Activated T-helper 1 cell treated with anti-CD3 and anti-CD28 coated beads, Interleukin-12 subunit alpha, Interleukin-12 subunit beta, Interleukin-2, Interleukin-4 antibody, amounts not matched to agents 30 ng/mL and 10 ng/mL and 1 ng/mL, durations not matched to agents 14 hours and 24 hours and 36 hours (primary cell): ENCODE data around the gene NDUFS6. TPM values are rescaled to one million over a fixed set of nuclear protein-coding genes. Genes with fewer than 3 reads are reported as not detected.
"Not testable (repeated sequence)": the region's sequence is repeated elsewhere in the genome, so short reads cannot be mapped to it uniquely, and the experiment has no call there.

Experiments
- DNase-seq: peaks from one replicate; pipeline ENCODE4 v3.0.0; 2021; ENCODE audit warnings: low spot score
- H3K27ac Mint-ChIP-seq: one replicate; pipeline ENCODE4 v1.8.0; 2021; ENCODE audit warnings: mild to moderate bottlenecking, mixed read lengths
- H3K27me3 Mint-ChIP-seq: one replicate; pipeline ENCODE4 v1.8.0; 2022; ENCODE audit warnings: mild to moderate bottlenecking, moderate library complexity, mixed read lengths; ENCODE audit not compliant: insufficient read depth
- H3K36me3 Mint-ChIP-seq: one replicate; pipeline ENCODE4 v1.8.0; 2021; ENCODE audit warnings: low read depth, mixed read lengths
- H3K4me1 Mint-ChIP-seq: one replicate; pipeline ENCODE4 v1.8.0; 2021; ENCODE audit warnings: low read depth, mixed read lengths
- H3K4me3 Mint-ChIP-seq: one replicate; pipeline ENCODE4 v1.8.0; 2021; ENCODE audit warnings: mild to moderate bottlenecking, moderate library complexity, mixed read lengths
- H3K9me3 Mint-ChIP-seq: one replicate; pipeline ENCODE4 v1.8.0; 2021; ENCODE audit warnings: mixed read lengths
- intact Hi-C: fragments of 100-400 bp; cut with micrococcal nuclease; formaldehyde crosslinking; loops from one replicate; pipeline ENCODE4 v1.15.1; 2024
- total RNA-seq: library from RNA; stranded (reverse); gene quantifications from 2 replicates; pipeline ENCODE4 v1.2.3, GENCODE V29; 2022

NDUFS6 gene
- total RNA-seq, 1 donor from 2014 or later: 40.3 TPM

- H3K9me3 Mint-ChIP-seq: no peaks in the 10 kb centered on the region
- no peaks in the 10 kb centered on the region for H3K4me1 Mint-ChIP-seq
- H3K27ac Mint-ChIP-seq: no peak overlapping the region
- intact Hi-C loops: no loop called here
- DNase-seq: no peak
- no peak overlapping the region for H3K4me3 Mint-ChIP-seq
- no peaks in the 10 kb centered on the region for H3K27me3 Mint-ChIP-seq
- no peaks in the 10 kb centered on the region for H3K36me3 Mint-ChIP-seq
Measured at GRCh38 chr5:1842004-1842819, 41.0 kb downstream of the NDUFS6 start.

DNA sequence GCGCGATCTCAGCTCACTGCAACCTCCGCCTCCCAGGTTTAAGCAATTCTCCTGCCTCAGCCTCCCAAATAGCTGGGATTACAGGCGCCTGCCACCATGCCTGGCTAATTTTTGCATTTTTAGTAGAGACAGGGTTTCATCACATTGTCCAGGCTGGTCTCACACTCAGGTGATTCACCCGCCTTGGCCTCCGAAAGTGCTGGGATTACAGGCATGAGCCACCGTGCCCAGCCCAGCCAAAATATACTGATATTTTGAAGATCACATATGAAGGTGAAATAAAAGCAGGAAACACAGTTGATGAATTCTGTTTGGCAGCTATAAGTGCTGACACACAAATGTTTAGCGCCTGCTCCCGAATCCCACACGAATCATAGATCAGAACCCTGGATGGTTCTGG, 42.6 kb downstream of the NDUFS6 start:
- DNase-seq, H3K36me3 Mint-ChIP-seq, H3K27me3 Mint-ChIP-seq, H3K9me3 Mint-ChIP-seq, H3K4me3 Mint-ChIP-seq, H3K27ac Mint-ChIP-seq, intact Hi-C loops, H3K4me1 Mint-ChIP-seq: not testable (repeated sequence)

DNA sequence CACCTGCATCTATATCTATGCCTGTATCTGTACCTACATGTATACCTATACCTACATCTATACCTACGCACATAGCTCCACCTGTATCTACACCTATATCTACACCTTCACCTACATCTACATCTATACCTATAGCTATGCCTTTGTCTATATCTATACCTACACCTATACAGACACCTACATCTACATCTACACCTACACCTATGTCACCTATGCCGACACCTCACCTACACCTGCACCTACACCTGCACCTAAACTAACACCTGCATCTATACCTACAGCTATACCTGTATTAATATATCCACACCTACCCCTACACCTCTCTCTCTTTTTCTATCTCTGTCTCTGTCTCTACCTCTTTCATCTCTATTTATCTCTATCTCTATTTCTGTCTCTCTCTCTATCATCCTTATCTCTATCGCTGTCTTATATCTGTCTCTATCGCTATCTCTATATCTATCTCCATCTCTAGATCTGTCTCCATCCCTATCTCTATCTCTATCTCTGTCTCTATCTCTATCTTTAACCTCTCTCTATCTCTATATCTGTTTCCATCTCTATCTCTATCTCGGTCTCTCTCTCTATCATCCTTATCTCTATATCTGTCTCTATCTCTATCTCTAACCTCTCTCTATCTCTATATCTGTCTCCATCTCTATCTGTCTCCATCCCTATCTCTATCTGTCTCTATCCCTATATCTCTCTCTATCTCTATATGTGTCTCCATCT, 43.7 kb downstream of the NDUFS6 start:
- Mint-ChIP-seq H3K27ac (no peak overlapping the region), H3K27me3 (peaks cover 5% of the 10 kb centered on the region), H3K36me3 (no peaks in the 10 kb centered on the region), H3K4me3 (no peak overlapping the region), H3K4me1 (no peaks in the 10 kb centered on the region), H3K9me3 (no peaks in the 10 kb centered on the region)
- intact Hi-C loops: no loop called here
- DNase-seq: no peak

GRCh38 chr5:1845696-1846095, 44.5 kb downstream of the NDUFS6 start:
- Mint-ChIP-seq H3K4me3 (no peak overlapping the region), H3K27ac (no peak overlapping the region), H3K27me3 (peaks cover 6% of the 10 kb centered on the region), H3K36me3 (no peaks in the 10 kb centered on the region), H3K9me3 (no peaks in the 10 kb centered on the region), H3K4me1 (no peaks in the 10 kb centered on the region)
- intact Hi-C loops: no loop called here
- no peak for DNase-seq

GRCh38 chr5:1846583-1846982, 45.4 kb downstream of the NDUFS6 start:
- Mint-ChIP-seq H3K9me3 (no peaks in the 10 kb centered on the region), H3K27ac (no peak overlapping the region), H3K4me3 (no peak overlapping the region), H3K4me1 (no peaks in the 10 kb centered on the region), H3K36me3 (no peaks in the 10 kb centered on the region), H3K27me3 (peaks cover 13% of the 10 kb centered on the region)
- intact Hi-C loops: no loop called here
- DNase-seq: no peak

DNA sequence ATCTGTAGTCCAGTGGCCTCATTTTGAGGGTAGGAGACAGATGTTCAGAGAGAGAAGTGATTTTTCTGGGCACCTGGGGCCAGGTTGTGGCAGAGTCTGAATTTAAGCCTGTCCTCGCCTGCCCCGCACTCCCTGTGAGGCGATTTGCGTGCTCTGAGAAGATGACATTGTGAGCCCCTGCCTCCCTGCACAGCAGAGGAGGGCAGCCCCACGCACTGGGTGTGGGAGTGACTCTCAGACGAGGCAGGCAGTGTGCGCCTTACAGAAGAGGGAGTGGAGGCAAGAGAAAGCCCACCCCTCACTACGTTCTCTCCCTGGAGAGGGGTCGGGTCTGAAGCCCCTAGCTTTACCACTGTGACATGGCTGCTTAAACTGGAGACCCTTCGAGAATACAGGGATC, 45.8 kb downstream of the NDUFS6 start:
- intact Hi-C loops: no loop called here
- H3K4me1 Mint-ChIP-seq: no peaks in the 10 kb centered on the region
- H3K27me3 Mint-ChIP-seq: peaks cover 18% of the 10 kb centered on the region

GRCh38 chr5:1847611-1848010, 46.4 kb downstream of the NDUFS6 start:
- intact Hi-C loops: no loop called here
- Mint-ChIP-seq H3K27me3 (peaks cover 20% of the 10 kb centered on the region), H3K36me3 (no peaks in the 10 kb centered on the region), H3K4me1 (no peaks in the 10 kb centered on the region), H3K4me3 (no peak overlapping the region), H3K27ac (no peak overlapping the region), H3K9me3 (no peaks in the 10 kb centered on the region)
- DNase-seq: no peak

More for the DNA sequence above, 45.8 kb downstream of the NDUFS6 start:
- Mint-ChIP-seq H3K9me3 (no peaks in the 10 kb centered on the region), H3K27ac (no peak overlapping the region), H3K36me3 (no peaks in the 10 kb centered on the region), H3K4me3 (no peak overlapping the region)
- no peak for DNase-seq

DNA sequence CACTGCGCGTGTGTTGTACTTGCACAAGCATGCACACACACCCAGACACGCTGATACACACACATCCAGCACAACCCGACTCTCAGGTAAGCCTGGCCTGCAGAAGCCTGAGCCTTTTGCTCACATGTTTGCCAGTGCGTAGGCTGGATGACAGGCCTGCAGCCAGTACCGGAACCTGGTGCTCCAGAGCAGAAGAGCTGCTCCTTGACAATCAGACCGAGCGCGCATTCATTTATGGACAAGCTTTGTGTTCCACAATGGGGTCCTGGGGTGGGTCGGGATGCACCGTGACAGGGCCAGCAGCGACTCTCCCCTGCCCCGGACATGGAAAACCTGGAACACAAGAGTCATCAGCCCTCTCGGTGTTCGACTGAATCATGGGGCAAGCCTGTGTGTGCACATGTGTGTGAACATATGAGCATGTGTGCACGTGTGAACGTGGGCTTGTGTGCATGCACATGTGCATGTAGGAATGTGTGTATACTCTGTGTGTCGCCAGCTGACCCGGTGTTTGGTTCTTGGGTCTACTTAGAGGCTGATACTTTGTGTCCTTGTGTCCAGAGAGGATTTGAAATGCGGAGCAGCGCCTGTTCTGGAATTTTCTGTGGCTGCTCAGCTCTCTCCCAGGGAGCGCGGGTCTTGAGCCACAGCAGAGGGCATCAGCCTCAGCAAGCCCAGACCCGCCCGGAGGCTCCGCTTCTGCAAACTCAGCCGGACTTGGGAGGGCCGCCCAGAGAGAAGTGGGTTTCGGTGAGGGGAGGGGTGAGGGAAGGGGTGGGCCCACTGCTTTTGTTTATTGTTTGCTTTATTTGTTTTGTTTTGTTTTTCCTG, 49.3 kb downstream of the NDUFS6 start:
- no peak overlapping the region for H3K4me3 Mint-ChIP-seq
- no peaks in the 10 kb centered on the region for H3K9me3 Mint-ChIP-seq
- DNase-seq: no peak
- no peaks in the 10 kb centered on the region for H3K36me3 Mint-ChIP-seq
- H3K27ac Mint-ChIP-seq: no peak overlapping the region
- no peaks in the 10 kb centered on the region for H3K4me1 Mint-ChIP-seq
- H3K27me3 Mint-ChIP-seq: peaks cover 33% of the 10 kb centered on the region
- intact Hi-C loops: no loop called here

GRCh38 chr5:1851290-1851934, 50.2 kb downstream of the NDUFS6 start:
- Mint-ChIP-seq H3K9me3 (no peaks in the 10 kb centered on the region), H3K36me3 (no peaks in the 10 kb centered on the region), H3K27ac (no peak overlapping the region), H3K27me3 (peaks cover 40% of the 10 kb centered on the region), H3K4me3 (no peak overlapping the region), H3K4me1 (no peaks in the 10 kb centered on the region)
- intact Hi-C loops: no loop called here
- DNase-seq: no peak

DNA sequence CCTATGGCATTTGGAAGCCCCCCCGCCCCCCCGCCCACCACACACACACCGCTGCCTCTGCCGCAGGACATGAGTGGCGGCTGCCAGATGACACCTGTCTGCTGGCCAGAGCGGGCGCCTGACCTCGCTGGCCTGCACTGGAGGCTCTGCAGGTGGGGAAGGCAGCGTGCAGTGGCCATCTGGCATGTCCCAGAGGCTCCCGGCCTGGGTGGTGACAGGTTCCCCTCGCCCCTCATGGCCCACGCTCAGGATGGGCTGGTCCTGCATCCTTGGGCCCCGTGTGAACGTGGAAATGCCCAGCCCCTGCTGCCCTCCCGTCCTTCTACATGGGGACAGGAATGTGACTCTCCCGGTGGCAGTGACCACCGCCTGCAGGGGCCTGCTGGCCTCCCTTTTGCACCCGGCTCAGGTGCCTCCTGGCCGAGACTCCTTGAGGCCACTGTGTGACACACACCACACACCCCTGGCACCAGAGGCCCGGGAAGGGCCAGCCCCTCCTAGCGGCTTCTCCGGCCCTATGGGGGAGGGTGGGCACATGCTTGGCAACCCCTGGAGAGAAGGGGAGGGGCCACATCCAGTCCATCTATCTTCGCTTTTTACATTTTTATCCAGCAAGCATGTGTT, 51.2 kb downstream of the NDUFS6 start:
- no peak for DNase-seq
- Mint-ChIP-seq H3K4me1 (no peaks in the 10 kb centered on the region), H3K27ac (no peak overlapping the region), H3K27me3 (peaks cover 40% of the 10 kb centered on the region), H3K36me3 (no peaks in the 10 kb centered on the region), H3K9me3 (no peaks in the 10 kb centered on the region), H3K4me3 (no peak overlapping the region)
- intact Hi-C loops: no loop called here

DNA sequence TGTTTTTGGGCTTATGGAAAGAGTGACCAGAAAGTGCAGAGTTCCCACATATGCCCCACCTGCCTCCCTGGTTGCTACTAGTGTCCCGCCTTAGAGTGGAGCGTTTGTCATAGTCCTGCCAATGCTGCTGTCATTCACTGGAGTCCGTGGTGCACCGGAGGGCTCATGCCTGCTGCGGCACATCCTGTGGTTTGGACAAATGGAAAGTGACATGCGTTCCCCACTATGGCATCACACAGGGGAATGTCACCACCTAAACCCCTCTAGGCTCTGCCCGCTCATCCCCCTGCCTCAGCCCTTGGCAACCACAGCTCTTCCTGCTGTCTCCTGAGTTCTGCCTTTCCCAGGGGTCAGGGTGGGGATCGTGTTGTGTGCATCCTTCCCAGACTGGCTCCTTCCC, 52.3 kb downstream of the NDUFS6 start:
- no peaks in the 10 kb centered on the region for H3K4me1 Mint-ChIP-seq
- no peak overlapping the region for H3K4me3 Mint-ChIP-seq
- intact Hi-C loops: no loop called here
- no peaks in the 10 kb centered on the region for H3K9me3 Mint-ChIP-seq
- no peak overlapping the region for H3K27ac Mint-ChIP-seq
- DNase-seq: no peak
- peaks cover 40% of the 10 kb centered on the region for H3K27me3 Mint-ChIP-seq
- H3K36me3 Mint-ChIP-seq: no peaks in the 10 kb centered on the region

DNA sequence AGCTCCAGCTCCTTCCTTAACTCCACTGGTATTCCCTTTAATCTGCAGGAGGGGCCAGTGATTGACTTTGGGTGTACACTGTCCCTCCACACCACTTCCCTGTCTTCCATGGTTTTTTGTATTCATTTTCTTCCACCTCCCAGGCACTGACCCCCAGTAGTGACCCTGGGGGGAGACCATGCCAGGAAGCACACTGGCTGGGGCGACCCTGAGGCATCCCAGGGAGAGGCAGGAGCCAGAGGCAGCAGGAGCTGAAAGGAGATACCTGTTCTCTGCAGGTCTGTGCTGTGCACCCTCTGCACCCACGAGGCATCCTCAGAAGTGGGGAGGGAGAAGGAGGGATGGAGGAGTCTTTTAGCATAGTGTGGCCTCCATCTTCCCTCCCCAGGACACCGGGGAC, 53.9 kb downstream of the NDUFS6 start:
- Mint-ChIP-seq H3K27me3 (peaks cover 35% of the 10 kb centered on the region), H3K27ac (no peak overlapping the region), H3K4me1 (no peaks in the 10 kb centered on the region), H3K9me3 (no peaks in the 10 kb centered on the region), H3K4me3 (no peak overlapping the region), H3K36me3 (no peaks in the 10 kb centered on the region)
- intact Hi-C loops: no loop called here
- DNase-seq: no peak
